Chondrocyte (in vitro differentiated cells): ENCODE data around the gene GSS. TPM values are rescaled to one million over a fixed set of nuclear protein-coding genes. Genes with fewer than 3 reads are reported as not detected.

Experiments
- DNase-seq: peaks from one replicate; pipeline ENCODE4 v3.0.0; 2021; ENCODE audit warnings: mixed read lengths, low spot score
- H3K27ac Mint-ChIP-seq: one replicate; pipeline ENCODE4 v1.8.0; 2021; ENCODE audit warnings: mild to moderate bottlenecking, moderate library complexity, mixed read lengths; ENCODE audit not compliant: unreplicated experiment
- H3K27me3 Mint-ChIP-seq: 2 replicates; pipeline ENCODE4 v1.8.0; 2021; ENCODE audit warnings: low read depth, mixed read lengths
- H3K36me3 Mint-ChIP-seq: 2 replicates; pipeline ENCODE4 v1.8.0; 2021; ENCODE audit warnings: low read depth, mixed read lengths
- H3K4me1 Mint-ChIP-seq: 2 replicates; pipeline ENCODE4 v1.8.0; 2021; ENCODE audit warnings: low read depth, mild to moderate bottlenecking, mixed read lengths
- H3K4me3 Mint-ChIP-seq: one replicate; pipeline ENCODE4 v1.8.0; 2021; ENCODE audit warnings: mild to moderate bottlenecking, moderate library complexity, mixed read lengths; ENCODE audit not compliant: unreplicated experiment
- H3K9me3 Mint-ChIP-seq: 2 replicates; pipeline ENCODE4 v1.8.0; 2021; ENCODE audit warnings: low read depth, mixed read lengths
- long read RNA-seq: library from polyadenylated mRNA; stranded (forward); transcript quantifications from one replicate; pipeline ENCODE4 v2.0.0, GENCODE V29; 2021
- total RNA-seq: library from RNA; stranded (reverse); gene quantifications from 3 replicates; pipeline ENCODE4 v1.2.1, GENCODE V29; 2021
- TF ChIP-seq, protein P1 (sequence below): fragments of 200-600 bp; sonication (generic); IDR thresholded peaks from 2 replicates; pipeline ENCODE4 v1.5.0; 2021; ENCODE audit warnings: antibody characterized with exemption, mild to moderate bottlenecking, moderate library complexity

Gene GSS
- 39.5 to 57.7 TPM (median 57.3 TPM) in 3 replicates for total RNA-seq
- long read RNA-seq, transcript GSS-201 (13 exons, 1,919 nt), result major isoform, 100 of 127 reads
- long read RNA-seq, partial matches to known transcripts, result 10 of 127 reads
- long read RNA-seq, other reads (novel, unspliced or antisense), result 16 of 127 reads

DNA sequence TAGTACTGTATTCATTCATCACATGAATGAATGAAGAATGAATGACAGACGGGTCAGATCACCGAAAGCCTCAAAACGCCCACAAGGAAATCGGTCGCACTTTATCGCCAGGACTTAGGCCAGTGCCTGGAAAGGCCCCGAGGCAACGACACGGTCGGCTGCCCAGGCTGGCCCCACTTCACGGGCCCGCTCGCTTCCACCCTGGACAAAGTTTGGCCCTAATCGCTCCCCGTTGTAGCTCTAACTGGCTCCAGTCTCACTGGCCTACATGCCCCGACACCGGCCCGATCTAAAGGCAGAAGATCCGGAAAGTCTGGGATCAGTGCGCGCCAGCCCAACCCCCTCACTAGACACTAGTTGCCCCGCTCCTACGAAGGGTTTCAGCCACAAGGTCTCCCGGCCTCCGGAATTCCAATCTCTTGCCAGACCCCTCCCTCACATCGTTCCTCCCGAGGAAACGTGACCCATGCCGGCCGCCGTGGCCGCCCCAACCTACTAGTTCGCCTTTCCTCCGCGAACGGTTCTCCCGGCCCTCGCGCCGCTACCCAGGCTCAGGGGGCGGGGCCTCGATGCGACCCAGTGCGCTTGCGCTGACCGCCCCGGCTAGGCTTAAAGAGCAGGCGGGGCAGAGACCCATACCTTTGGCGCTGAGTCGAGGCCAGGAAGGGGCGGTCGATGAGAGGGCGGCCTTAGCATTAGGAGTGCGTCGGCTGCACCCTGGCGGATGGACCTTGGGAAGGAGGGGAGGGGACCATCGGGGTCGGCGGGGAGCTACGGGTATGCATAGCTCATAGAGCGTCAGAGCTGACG, at the start of gene GSS, which contains the start of gene MYH7B:
GSS (minus strand) TSS at position 576 of the 810 bp plus-strand sequence. CDS start 3,954 bp downstream, outside the sequence.
MYH7B (plus strand) TSS at position 638 of the 810 bp plus-strand sequence. CDS start 22,138 bp downstream, outside the sequence.
- H3K4me3 Mint-ChIP-seq, result peak within 1 kb of the TSS; percentile 95
- H3K36me3 Mint-ChIP-seq, result no peaks in the 10 kb centered on the region
- no peaks in the 10 kb centered on the region for H3K9me3 Mint-ChIP-seq
- peaks cover 24% of the 10 kb centered on the region for H3K4me1 Mint-ChIP-seq
- H3K27me3 Mint-ChIP-seq, result no peaks in the 10 kb centered on the region
- peak within 1 kb of the TSS; percentile 99 for H3K27ac Mint-ChIP-seq
- peak; percentile 96 for DNase-seq
- TF ChIP-seq, protein P1, sequence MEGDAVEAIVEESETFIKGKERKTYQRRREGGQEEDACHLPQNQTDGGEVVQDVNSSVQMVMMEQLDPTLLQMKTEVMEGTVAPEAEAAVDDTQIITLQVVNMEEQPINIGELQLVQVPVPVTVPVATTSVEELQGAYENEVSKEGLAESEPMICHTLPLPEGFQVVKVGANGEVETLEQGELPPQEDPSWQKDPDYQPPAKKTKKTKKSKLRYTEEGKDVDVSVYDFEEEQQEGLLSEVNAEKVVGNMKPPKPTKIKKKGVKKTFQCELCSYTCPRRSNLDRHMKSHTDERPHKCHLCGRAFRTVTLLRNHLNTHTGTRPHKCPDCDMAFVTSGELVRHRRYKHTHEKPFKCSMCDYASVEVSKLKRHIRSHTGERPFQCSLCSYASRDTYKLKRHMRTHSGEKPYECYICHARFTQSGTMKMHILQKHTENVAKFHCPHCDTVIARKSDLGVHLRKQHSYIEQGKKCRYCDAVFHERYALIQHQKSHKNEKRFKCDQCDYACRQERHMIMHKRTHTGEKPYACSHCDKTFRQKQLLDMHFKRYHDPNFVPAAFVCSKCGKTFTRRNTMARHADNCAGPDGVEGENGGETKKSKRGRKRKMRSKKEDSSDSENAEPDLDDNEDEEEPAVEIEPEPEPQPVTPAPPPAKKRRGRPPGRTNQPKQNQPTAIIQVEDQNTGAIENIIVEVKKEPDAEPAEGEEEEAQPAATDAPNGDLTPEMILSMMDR, result peak; percentile 79

DNA sequence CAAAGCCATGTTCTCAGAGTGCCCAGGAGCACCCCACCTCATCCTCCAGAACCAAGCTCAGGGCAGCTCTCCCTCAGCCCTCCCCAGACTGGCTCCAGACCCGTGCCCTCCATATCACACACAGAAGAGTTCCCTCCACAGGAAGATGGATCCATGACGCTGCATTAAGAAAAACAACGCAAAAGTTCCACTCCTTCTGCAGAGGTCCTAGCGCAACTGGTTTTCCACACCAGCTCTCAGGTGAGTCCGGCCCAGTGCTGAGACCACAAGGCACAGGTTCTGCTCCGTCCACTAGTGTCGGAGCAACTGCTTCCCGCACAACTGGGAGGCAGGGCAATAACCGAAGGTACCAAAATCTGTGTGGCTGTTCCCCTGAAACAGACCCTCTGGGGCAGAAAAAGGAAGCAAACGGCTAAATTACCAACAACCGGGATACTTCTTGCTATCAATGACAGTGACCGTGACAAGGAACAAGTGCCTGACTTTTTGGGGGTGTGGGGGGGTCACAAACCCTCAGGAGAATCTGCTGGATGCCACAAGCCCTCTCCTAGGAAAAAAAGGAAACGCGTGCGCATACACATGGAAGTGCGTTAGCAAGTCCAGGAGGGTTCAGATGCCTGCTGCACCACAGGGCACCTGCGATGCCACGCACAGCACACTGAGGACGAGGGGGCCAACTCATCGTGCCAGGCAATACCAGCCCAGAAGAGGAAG, 49.3 kb upstream of the GSS start:
- Mint-ChIP-seq H3K4me1 (no peaks in the 10 kb centered on the region), H3K9me3 (no peaks in the 10 kb centered on the region), H3K36me3 (peaks cover 66% of the 10 kb centered on the region), H3K27me3 (no peaks in the 10 kb centered on the region), H3K4me3 (no peak overlapping the region), H3K27ac (no peak overlapping the region)
- TF ChIP-seq, protein P1, result no peak
- DNase-seq, result peak; percentile 42

DNA sequence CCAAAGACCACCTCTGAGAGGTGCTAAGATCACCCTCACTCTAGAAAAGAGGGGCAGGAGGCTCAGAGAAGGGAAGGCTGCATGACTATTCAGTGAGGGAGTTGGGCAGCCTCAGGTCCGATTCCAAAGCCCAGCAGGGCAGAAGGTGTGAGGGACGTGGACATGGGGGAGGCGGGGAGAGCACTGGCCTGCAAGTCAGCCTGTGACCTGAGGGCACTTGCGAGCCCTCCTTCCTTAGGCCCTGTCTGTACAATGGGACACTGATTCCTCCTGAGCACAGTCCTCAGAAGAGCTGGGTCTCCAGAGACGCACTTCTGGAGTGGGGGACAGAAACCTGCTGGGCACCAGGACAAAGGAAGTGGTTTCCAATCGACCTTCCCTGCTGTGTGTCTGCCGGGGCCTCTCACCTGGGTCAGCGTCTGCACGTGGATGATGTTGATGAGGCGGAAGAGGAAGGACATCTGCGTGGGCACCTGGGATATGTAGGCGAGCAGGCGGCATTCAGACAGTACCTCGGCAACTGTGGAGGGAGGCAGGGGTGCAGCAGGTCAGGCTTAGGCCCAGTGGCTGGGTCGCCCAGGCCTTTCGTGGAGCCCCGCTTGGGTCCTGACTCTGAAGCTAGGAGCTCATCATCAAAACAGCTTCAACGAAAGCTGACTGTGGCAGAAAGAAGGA, 48.6 kb upstream of the GSS start:
- TF ChIP-seq, protein P1, result no peak
- Mint-ChIP-seq H3K9me3 (no peaks in the 10 kb centered on the region), H3K27me3 (no peaks in the 10 kb centered on the region), H3K4me3 (no peak overlapping the region), H3K27ac (no peak overlapping the region), H3K36me3 (peaks cover 63% of the 10 kb centered on the region), H3K4me1 (no peaks in the 10 kb centered on the region)
- peak; percentile 59 for DNase-seq

DNA sequence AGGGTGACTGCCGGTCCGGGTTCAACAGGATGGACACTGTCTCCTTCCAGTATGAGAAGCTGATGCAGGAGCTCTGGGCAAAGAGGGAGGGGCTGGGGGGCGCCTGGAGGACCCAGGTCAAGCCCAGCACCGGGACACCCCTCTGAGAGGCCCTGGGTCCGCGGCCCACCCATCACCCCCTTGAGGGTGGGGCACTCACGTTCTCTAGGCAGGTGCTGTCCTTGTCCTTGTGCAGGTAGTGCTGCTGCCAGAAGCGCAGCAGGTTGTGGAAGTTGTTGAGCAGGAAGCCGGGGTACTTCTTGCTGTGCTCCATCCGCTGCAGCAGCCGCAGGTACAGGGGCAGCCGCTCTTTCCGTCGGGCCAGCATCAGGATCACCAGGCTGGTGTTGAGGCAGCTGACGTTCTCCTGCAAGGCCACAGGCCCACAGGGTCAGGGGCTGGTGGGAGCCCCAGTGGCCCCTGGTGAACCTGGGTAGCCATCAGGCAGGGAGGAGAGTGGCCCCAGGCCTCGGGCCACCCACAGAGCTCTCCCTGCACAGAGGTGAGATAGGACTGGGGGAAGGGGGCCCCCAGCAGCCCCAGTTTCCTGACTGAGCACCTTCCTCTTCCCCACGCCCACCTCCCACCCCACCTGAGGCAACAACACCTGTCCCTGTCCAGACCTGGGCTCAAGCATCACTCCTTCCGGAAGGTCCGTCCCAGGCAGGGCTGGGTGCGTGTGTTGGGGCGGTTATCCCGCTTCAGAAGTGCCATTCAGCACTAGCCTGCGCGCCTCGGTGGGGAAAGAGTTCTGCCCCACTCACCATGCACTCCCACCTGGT, 47.8 kb upstream of the GSS start:
- H3K27me3 Mint-ChIP-seq, result no peaks in the 10 kb centered on the region
- TF ChIP-seq, protein P1, result no peak
- DNase-seq, result peak; percentile 87
- H3K27ac Mint-ChIP-seq, result no peak overlapping the region
- no peak overlapping the region for H3K4me3 Mint-ChIP-seq
- H3K36me3 Mint-ChIP-seq, result peaks cover 62% of the 10 kb centered on the region
- no peaks in the 10 kb centered on the region for H3K4me1 Mint-ChIP-seq
- no peaks in the 10 kb centered on the region for H3K9me3 Mint-ChIP-seq
